Measurements from ENCODE around the gene GUCY2D.

GUCY2D gene

GRCh38 chr17:7992516-7992915, 9.9 kb upstream of the GUCY2D start:
- no peak for DNase-seq (ENCODE audit: low spot score)

- DNase-seq (ENCODE audit: low spot score) = no peak
Observed at GRCh38 chr17:7992924-7993323, 9.5 kb upstream of the GUCY2D start.

GRCh38 chr17:7993972-7994589, 8.3 kb upstream of the GUCY2D start:
- no peak for DNase-seq (ENCODE audit: low spot score)

DNA sequence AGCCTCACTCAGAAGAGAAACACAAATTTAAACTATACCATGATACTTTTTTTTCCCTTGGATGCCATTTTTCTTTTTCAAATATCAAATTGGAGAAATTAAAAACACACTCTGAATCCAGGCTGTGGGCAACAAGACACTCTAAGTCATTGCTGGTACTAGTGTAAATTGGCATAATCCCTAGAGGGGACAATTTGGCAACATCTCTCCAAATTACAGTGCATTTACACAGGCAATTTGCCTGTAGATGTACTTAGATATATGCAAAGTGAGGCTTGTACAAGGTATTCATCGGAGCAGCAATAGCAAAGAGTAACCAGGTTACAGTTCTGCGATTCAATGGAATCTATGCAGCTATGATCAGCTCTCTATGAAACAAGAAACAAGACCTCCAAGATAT, 6.7 kb upstream of the GUCY2D start:
- DNase-seq (ENCODE audit: low spot score) = no peak

DNA sequence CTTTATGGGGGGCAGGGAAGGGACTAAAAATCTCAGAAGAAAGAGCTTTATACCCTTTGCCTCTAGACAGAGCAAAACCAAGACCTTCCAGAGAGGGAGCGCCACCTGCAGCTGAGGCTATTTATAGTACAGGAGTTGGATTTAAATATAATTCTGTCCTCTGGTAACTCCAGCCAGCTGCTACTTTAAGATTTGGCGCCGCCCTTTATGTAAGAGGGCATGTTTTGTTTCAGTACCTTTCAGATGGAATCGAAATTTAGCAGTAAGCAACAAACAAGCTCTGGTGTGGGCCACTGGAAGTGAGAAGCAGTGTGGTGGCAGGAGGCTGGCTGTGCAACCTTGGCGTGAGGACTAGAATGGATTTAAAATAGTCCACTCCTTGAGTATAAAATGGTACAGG, 5.2 kb upstream of the GUCY2D start:
- no peak for DNase-seq (ENCODE audit: low spot score)

DNA sequence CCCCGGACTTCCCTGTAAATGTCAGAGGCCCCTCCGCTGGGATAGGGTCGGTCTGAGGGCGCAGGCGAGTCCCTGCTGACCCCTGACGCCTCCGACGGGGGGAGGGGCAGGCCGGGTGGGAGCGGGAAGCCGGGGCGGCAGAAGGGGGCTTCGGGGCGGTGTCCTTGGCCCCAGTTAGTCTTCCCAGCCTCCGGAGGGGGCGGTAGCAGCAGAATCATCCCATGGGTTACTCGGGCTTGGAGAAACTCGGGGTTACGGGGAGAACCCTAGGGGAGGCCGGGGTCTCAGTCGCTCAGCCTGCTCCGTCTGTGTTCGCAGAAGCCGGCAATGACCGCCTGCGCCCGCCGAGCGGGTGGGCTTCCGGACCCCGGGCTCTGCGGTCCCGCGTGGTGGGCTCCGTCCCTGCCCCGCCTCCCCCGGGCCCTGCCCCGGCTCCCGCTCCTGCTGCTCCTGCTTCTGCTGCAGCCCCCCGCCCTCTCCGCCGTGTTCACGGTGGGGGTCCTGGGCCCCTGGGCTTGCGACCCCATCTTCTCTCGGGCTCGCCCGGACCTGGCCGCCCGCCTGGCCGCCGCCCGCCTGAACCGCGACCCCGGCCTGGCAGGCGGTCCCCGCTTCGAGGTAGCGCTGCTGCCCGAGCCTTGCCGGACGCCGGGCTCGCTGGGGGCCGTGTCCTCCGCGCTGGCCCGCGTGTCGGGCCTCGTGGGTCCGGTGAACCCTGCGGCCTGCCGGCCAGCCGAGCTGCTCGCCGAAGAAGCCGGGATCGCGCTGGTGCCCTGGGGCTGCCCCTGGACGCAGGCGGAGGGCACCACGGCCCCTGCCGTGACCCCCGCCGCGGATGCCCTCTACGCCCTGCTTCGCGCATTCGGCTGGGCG, 542 bp downstream of the GUCY2D start:
- DNase-seq (ENCODE audit: low spot score) = no peak

DNA sequence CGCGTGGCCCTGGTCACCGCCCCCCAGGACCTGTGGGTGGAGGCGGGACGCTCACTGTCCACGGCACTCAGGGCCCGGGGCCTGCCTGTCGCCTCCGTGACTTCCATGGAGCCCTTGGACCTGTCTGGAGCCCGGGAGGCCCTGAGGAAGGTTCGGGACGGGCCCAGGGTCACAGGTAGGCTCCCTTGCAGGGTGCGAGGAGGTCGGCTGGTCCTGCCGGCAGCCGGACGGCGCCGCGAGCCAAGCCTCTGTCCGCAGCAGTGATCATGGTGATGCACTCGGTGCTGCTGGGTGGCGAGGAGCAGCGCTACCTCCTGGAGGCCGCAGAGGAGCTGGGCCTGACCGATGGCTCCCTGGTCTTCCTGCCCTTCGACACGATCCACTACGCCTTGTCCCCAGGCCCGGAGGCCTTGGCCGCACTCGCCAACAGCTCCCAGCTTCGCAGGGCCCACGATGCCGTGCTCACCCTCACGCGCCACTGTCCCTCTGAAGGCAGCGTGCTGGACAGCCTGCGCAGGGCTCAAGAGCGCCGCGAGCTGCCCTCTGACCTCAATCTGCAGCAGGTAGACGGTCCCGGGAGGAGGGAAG, 1.3 kb downstream of the GUCY2D start:
- no peak for DNase-seq (ENCODE audit: low spot score)

GRCh38 chr17:8004899-8005298, 2.5 kb downstream of the GUCY2D start:
- peak; percentile 80 for DNase-seq (ENCODE audit: low spot score)

DNA sequence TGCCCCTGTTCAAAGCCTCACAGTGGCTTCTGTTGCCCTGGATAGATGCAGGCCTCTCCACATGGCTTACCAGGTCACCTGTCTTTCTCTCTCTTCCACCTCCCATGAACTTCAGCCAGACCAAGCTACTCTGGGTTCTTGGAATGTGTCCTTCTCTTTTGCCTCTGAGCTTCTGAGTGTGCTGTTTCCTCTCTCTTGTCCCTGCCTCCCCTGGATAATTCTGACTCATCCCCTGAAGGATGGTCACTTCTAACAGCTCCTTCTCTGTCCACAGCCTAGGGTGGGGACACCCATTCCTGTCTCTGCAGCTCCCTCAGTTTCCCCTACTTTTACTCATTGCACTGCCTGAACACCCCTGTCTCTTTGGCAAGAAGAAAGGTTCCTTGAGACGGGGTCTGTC, 2.9 kb downstream of the GUCY2D start:
- DNase-seq (ENCODE audit: low spot score) = peak; percentile 65

DNA sequence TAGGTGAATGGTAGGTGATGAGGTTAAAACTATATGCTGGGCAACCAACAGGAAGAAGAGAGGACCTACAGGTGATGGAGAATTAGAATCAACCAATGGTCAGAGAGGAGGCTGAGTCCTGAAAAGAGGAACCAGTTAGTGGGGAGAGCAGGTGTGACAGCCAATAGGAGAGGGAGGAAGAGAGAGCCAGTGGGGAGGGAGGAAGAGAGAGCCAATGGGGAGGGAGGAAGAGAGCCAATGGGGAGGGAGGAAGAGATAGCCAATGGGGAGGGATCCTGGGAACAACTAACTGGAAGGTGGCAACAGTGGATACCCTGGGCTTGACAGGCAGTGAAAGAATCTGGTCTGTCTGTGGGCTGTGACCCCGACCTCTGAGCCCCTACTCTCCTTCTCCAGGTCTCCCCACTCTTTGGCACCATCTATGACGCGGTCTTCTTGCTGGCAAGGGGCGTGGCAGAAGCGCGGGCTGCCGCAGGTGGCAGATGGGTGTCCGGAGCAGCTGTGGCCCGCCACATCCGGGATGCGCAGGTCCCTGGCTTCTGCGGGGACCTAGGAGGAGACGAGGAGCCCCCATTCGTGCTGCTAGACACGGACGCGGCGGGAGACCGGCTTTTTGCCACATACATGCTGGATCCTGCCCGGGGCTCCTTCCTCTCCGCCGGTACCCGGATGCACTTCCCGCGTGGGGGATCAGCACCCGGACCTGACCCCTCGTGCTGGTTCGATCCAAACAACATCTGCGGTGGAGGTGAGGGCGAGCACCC, 3.7 kb downstream of the GUCY2D start:
- DNase-seq (ENCODE audit: low spot score) = no peak

- no peak for DNase-seq (ENCODE audit: low spot score)
Observed at GRCh38 chr17:8006836-8007680, 4.6 kb downstream of the GUCY2D start.

DNA sequence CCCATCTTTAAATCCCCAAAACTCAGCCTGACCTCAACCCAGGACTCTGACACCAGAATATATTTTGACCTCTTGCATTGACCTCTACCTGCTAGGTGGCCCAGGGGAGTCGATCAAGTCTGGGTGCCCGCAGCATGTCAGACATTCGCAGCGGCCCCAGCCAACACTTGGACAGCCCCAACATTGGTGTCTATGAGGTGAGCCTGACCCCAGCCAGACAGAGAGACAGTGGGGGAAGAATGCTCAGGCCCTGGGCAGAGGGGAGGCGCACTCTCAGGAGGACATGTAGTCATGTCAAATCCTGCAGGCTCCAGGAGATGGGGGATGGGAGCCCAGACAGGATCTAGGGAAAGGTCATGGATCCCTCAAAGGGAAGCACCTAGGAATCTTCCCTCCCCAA, 5.4 kb downstream of the GUCY2D start:
- no peak for DNase-seq (ENCODE audit: low spot score)

GRCh38 chr17:8012045-8012580, 9.7 kb downstream of the GUCY2D start:
- DNase-seq (ENCODE audit: low spot score) = no peak

DNA sequence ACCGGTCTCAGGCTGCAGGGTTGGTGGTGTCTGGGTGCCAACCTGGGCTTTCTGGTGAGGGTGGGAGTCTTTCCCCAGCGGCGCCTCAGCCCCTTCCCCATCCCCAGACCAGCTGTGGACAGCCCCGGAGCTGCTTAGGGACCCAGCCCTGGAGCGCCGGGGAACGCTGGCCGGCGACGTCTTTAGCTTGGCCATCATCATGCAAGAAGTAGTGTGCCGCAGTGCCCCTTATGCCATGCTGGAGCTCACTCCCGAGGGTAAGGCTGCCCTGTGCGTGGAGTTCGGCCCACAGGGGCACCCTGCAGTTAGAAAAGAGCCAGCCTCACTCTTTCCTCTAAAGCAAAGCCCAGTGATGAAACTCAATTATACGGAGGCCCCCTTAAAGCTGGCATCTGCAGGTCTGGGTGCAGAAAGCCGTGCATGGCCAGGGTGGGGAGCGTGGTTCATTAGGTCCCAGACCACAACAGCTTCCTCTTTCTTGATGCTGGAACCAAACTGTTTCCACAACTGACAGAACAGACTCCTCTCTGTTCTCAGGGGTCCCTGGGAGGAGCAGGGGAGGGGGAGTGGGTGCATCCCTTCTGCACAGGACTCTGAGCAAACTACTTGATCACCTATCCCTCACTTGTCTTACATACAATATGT, 10.7 kb downstream of the GUCY2D start:
- DNase-seq (ENCODE audit: low spot score) = no peak

GRCh38 chr17:8013731-8014557, 11.5 kb downstream of the GUCY2D start:
- no peak for DNase-seq (ENCODE audit: low spot score)

GRCh38 chr17:8014558-8014850, 12.1 kb downstream of the GUCY2D start:
- DNase-seq (ENCODE audit: low spot score) = no peak

GRCh38 chr17:8015236-8015956, 13.0 kb downstream of the GUCY2D start:
- no peak for DNase-seq (ENCODE audit: low spot score)

DNA sequence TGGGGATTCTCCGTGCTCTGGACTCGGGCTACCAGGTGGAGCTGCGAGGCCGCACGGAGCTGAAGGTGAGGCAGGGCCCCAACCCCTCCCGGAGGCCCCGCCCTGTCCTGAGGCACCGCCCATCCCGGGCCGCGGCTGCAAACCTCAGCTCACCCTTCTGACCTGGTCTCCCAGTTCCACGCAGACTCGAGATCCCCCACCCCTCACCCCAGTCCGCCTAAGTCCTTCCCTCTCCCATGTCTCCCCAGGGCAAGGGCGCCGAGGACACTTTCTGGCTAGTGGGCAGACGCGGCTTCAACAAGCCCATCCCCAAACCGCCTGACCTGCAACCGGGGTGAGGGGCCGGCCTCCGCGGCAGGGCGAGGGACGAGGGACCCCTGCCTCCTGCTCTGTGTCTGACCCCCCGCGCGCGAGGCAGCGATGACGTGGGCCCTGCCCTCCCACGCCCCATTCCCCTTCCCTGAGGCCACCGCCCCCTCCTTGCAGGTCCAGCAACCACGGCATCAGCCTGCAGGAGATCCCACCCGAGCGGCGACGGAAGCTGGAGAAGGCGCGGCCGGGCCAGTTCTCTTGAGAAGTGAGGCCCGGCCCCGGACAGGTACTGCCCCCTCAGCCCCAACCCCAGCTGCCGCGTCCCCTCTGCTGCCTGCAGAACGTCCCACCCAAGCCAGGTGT, 13.7 kb downstream of the GUCY2D start:
- no peak for DNase-seq (ENCODE audit: low spot score)
